SIG-M5 (cell line): ENCODE data around the gene OR10R2.
"Not testable (repeated sequence)": the region's sequence is repeated elsewhere in the genome, so short reads cannot be mapped to it uniquely, and the experiment has no call there.

Experiments
- DNase-seq: peaks from one replicate; lab custom pipeline; 2025; lab: John Stamatoyannopoulos, UW

Gene OR10R2, protein sequence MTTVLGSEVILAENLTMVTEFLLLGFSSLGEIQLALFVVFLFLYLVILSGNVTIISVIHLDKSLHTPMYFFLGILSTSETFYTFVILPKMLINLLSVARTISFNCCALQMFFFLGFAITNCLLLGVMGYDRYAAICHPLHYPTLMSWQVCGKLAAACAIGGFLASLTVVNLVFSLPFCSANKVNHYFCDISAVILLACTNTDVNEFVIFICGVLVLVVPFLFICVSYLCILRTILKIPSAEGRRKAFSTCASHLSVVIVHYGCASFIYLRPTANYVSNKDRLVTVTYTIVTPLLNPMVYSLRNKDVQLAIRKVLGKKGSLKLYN

DNA sequence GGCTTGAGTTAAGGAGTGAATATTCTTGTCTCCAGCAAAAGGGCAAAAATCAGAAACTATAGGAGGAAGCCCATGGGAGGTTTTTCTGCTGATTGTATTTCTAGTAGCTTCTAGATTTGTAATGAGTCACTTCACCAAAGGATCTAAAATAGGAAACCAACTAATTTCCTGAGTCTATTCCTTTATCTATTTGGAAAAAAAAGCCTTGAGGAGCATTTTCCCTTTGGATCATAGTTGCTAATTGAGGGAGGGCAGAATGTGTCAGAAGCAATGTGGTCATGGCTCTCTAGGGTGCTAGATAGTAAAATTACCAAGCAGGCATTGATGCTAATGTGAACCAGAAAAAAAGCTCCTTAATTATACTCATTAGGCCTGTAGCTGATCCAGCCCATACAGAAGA is at the start of gene OR10R2:
Gene OR10R2, plus strand, starts transcription at position 301 of the 400 bp plus-strand sequence. CDS start 106 bp downstream, outside the sequence.
- DNase-seq, result no peak

DNA sequence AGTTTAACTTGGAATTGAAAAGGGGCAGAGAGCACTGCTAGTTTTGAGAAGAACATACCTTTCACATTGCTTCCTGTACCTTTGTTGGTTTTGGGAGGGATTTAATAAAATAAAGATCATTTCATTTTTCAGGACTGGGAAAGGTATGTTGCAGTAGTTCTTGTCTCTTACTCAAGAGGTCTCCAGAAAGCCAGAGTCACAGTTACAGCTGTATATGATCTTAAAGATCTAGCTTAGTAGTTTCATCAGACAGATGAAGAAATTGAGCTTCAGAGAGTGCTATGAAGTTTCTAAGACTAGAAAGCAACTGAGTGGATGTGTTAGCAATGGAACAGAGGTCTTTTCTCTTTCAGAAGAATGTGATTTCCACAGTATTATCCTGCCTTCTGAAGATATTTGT is 47.0 kb upstream of the OR10R2 start:
- no peak for DNase-seq

DNA sequence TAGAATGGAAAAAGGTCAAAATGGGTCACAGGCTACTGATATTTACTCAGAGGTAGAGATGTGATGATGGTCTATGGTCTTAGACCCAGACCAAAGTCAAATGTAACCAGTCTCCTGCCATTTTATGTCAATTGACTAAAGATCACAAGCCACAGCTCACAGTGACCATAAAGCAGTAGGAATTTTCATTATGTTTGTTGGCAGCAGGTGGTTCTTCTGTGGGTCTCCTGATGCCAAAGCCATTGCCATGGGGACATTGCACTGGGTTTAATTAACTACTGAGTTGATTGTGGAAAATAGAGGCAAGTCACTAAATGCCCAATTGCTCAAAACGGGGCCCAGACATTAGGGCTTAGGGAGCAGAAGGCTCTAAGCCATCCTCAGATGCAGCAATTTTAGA is 45.9 kb upstream of the OR10R2 start, which contains the start of gene OR10K2:
Gene OR10K2, minus strand, starts transcription at position 101 of the 400 bp plus-strand sequence. CDS start 5,371 bp downstream, outside the sequence.
- DNase-seq, result no peak

DNA sequence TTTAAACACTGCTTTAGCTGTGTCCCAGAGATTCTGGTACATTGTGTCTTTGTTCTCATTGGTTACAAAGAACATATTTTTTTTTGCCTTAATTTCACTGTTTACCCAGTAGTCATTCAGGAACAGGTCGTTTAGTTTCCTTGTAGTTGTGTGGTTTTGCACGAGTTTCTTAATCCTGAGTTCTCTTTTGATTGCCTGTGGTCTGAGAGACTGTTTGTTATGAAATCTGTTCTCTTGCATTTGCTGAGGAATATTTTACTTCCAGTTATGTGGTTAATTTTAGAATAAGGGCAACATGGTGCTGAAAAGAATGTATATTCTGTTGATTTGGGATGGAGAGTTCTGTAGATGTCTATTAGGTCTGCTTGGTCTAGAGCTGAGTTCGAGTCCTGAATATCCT is 41.9 kb upstream of the OR10R2 start:
- not testable (repeated sequence) for DNase-seq

DNA sequence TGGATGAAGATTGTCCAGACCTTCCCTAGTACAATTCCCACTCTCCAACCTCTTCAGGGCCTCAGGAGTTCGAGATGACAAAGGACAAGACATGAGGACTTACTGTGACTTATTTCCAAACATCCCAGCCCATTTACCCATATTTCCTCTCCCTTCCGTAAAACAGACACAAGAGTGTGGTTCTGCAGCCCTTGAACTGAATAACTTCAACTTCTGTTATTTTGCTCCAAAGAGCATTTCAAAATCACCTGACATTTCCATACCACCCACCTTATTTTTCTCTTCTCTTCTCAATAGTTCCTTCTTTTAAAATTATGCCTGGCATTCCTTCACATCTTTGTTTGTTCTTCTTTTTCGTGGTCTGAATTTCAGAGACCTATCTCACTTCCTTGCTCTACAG is 37.3 kb upstream of the OR10R2 start:
- DNase-seq, result no peak

DNA sequence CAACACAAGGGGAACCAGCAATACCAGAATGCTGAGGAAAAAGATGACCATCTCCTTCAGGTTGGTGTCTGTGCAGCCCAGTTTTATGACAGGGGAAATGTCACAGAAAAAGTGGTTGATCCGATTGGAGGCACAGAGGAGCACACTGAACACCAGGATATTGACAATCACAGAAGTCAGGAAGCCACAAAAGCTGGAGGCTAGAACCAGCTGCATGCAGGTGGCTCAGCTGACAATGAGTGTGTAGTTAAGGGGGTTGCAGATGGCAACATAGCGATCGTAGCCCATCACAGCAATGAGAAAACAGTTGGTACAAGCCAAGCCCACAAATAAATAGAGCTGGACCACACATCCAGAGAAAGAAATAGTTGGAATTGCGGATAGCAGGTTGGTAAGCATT is 26.6 kb upstream of the OR10R2 start:
- DNase-seq, result no peak

DNA sequence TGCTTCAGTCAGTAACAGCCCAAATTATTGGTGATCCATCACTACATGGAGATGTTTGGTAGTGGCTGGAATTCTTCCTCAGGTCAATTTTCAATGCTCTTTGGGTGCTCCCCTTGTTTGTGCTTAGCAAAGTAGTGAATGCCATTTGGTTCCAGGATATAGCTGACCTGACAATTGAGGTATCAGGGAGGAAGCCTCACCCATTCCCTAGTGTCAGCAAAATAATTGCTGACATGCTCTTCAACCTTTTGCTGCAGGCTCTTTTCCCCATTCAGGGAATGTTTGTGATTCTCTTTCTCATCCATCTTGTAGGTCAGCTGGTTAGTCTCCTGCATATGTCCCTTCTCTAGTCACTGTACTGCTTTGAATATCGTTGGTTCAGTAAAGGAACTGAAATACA is 17.5 kb upstream of the OR10R2 start:
- DNase-seq, result no peak

DNA sequence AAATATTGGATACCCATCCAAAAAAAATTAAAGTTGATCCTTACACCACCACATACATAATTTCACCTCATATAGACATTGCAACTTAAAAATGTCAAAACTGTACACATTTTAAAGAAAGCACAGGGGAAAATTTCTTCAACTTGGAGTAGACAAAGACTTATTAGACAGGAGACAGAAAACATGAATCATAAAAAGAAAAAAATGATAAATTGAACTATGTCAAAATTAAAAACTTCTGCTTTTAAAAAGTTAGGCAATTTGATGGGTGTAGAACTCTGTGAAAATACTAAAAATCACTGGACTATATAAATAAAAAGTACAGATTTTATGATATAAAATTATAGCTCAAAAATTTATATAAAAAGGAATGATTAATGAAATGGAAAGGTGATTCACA is 14.8 kb upstream of the OR10R2 start:
- no peak for DNase-seq

DNA sequence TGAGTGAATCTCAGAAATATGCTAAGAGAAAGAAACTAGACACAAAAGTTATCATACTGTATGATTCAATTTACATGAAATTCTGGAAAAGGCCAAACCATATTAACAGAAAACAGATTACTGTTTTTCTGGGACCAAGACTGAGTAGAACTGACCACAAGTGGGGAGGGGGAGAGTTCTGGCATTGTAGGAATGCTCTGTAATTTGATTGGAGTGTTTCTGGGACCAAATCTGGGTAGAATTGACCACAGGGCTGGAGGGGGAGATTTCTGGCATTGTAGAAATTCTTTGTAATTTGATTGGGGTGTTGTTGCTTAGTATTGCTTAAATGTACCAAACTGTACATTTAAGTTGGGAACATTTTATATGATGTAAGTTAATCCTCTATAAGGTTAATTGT is 13.8 kb upstream of the OR10R2 start:
- DNase-seq, result no peak

DNA sequence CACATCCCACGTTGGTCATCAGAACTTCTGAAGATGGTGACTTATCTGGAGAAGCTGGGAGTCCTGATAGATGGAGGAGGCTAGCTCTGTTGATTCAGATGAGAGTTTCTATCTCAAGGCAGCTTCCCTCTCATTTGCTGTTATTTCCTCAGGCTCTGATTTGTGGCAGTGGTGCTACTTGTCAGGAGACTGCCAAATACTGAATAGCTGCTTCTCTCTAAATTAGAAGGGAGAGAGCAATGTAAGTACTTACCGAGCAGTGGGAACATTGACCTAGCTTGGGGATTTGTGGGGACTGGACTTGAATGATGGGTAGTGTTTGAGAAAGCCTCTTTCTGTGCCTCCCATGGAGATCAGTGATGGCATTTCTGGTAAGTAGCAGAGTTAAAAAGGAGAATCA is 10.5 kb upstream of the OR10R2 start, which contains the start of gene OR10K1:
Gene OR10K1, plus strand, starts transcription at position 301 of the 400 bp plus-strand sequence. CDS start 3,728 bp downstream, outside the sequence.
- DNase-seq, result no peak

DNA sequence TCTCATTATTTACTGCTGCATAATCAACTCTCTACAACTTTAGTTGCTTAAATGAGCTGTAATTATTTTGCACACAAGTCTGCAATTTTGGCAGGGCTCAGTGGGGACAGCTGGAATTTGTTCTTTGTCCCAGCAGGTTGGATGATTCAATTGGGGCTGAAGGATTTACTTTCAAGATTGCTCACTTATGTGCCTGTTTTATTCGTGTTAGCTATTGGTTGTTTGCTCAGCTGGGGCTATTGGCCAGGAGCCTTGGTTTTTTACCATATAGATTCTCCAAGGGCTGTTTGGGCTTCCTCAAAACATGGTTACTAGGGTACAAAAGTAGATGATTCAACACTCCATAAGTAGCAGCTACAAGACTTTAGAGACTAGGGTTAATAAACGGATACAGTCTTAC is 13.4 kb downstream of the OR10R2 start:
- no peak for DNase-seq

DNA sequence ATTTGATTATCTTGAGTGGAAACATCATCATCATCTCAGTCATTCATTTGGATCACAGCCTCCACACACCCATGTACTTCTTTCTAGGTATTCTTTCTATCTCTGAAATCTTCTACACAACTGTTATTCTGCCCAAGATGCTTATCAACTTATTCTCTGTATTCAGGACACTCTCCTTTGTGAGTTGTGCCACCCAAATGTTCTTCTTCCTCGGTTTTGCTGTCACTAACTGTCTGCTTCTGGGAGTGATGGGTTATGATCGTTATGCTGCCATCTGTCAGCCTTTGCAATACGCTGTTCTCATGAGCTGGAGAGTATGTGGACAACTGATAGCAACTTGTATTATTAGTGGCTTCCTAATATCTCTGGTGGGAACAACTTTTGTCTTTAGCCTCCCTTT is 19.3 kb downstream of the OR10R2 start:
- DNase-seq, result no peak

DNA sequence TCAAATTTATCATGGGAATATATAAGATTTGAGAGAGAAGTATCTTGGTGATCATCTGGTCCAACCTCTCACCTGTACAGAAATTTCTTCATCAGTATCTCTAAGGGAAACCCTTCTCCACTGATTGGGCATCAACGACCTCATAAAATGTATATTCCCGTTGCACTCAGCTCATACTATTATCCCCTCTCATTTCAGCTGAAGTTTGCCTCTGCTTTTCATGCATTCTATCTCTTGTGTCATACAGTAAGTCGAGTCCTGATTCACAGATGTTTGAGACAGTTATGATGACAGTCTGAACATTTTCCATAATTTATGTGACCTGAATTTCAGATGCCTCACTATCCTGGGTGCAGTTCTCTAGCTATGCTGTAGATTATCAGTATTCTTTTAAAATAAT is 21.0 kb downstream of the OR10R2 start:
- DNase-seq, result no peak

DNA sequence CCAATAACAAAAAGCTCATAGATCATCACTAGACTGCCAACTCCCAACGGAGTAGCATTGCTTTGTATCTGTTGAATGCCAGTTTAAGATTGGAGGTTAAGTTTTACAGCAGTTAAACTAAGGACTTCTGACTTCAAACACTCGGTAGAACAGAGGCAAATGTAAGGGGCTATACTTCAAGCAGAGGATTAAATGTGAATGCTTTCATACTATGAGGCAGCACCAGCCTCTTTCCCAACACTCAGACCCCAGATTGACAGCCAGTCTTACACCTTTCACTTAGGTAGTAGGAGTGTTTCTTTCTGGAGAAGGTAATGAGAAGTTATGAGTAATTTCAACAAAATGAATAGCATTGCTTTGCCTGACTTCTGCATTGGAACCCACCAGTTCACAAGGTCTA is 22.8 kb downstream of the OR10R2 start:
- DNase-seq, result no peak

DNA sequence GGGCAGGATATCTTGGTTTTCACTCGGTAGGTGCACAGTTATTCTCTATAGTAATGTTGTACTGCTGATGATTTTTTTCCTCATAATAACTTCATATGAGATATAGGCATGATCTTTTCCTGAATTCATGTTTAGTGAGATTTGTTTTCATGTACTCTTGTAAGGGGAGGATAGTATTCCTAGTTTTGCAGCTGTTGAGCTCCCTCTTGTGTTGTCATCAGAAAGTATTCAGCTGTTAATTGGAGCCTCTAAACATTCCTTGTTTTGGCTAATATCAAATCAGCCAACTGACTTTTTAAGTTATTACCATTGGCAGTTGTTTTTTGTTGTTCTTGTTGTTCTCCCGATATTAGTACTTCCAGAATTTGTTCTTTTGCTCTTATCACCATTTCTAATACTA is 24.4 kb downstream of the OR10R2 start:
- no peak for DNase-seq

DNA sequence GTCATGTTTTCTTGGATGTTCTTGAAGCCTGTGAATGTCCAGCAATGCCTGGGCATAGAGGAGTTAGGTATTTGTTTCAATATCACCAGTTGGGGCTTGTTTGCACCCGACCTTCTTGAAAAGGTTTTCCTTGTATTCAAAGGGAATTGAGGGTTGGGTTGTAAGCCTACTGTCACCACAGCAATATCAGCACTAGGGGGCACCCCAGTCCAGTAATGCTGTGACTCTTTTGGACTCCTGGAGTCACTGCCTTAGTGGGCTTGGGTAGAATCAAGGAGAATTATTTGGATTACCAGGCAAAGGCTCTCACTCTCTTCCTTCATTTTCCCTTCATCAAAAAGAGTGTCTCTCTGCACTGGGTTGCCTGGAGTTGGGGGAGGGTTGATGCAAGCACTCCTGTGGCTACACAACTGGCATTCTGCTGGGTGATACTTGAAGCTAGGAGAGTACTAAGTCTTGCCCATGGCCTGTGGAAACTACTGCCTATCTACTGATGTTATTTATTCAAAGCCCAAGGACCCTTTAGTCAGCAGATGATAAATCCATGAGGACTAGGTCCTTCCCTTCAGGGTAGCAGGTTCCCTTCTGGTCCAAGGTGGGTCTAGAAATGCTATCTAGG is 34.5 kb downstream of the OR10R2 start:
- DNase-seq, result no peak

DNA sequence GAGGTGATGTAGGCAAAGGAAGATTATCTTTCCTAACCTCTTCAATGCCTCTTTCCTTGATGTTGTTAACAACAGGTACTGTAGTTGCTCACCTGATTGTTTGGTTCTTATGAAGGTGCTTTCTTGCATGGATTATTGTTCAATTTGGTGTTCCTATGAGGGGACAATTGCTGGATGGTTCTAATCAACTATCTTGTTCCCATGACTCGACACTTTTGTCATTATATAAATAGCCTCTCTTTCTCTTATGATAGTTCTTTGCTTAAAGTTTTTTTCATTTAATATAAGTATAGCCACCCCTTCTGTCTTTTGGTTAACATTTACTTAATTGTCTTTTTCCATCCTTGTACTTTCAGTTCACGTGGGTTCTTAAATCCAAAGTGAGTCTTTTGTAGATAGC is 35.5 kb downstream of the OR10R2 start:
- DNase-seq, result no peak

DNA sequence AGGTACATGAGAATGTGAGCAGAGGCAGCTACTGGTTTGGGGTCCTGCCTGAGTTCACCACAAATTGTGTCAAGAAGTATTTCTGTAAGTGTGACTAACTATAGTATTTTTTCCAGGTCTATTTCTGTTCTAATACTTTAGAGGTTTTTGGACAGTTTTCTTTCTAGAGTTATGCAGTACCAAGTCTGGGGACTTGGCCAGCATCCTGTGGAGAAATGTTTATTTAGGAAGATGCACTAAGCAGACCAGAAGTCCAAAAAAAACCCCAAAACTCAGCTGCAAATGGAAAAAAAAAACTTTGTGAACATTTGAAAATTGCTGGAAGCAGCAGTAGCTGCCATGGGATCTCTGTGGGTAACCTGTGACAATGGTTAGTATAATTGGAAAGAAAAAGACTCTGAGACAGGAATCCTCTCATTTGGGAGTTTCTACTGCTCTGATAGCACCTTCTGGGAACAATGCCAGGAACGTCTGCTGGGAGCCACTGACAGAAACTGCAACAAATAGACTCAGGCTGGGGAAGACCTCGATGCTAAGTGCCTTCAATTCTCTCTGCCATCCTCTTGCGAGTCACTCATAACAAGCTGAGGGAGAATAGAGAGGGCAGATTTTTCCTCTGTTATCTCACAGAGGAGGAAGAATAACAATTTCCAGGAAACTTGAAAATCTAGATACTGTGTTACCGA is 37.6 kb downstream of the OR10R2 start:
- DNase-seq, result no peak

DNA sequence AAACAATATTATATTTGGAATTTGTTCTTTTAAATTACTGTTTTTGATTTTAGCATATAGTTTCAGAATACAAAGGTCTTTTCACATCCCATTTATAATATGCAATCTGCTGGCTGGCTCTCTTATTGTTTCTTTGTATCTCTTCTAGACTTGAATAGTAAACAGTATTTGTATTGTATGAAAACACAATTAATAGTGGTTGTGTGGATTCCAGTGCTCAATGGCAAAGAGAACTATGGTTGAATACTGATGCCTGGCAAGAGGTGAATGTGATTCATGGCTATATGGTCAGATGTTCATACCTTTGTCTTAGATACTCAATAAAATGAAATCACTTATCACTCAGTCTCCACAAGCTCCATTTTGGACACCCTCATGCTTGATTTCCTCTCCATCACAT is 44.9 kb downstream of the OR10R2 start:
- DNase-seq, result no peak

DNA sequence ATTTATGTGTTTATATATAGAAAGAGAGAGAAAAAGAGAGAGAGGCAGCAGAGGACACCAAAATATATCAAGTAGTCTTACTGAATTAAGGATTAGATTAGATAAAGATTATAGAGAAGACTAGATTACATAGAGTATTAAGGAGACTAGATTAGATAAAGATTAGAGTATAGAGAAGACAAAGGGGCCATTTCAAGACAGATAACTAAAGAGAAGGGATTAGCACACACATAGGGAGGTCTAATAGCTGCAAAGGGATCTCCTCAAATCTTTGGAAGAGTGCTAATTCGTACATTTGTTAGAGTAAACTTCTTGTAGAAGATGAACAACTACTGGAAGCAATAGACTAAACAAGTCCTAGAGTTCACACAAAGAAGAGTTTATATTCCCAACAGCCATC is 48.0 kb downstream of the OR10R2 start:
- no peak for DNase-seq

DNA sequence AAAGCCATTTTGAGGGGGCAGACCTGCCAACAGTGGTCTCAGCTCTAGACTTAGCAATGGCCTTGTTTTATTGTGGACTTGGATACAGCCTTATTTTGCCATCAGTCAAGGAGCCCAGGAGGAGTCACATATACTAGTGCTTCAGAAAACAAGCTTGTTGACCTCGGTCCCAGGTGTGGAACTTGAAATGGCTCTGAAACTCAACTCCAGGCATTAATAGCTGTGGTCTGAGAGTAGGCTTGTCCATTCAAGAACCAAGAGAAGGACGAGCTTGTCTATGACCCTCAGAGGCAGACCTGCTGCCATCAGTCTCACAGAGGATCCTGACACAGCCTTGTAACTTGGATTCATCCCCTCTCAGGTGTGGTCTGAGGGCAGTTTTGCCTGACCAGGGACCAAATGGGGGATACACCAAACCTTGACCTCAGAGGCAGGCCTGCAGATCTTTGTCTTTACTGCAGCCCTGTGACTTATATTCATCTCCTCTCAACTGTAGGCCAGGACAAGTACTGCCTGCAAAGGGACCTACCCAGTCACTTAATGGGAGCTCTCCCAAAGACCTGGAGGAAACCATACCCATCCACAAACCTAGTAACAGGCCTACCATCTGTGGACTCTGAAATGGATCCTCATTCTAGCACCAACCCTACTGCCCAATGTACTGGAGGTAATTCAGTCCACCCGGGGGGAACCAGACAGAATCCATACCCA is 49.1 kb downstream of the OR10R2 start:
- DNase-seq, result no peak

DNA sequence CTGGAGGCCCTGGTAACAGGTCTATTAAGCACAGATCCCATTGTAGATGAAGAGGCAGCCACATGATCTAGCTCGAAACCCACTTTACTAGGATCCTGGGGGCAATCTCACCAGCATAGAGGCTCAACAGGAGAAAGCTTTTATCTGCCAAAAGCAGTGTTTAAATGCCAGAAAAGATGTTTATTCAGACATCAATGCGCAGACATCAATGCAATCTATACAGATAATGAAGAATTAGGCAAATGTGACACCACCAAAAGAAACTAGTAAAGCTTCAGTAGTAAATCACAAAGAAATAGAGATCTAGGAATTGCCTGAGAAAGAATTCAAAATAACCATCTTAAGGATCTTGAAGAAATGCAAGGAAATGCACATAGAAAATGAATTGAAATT is 49.6 kb downstream of the OR10R2 start:
- DNase-seq, result no peak
